Mammary epithelial cell (primary cell): ENCODE measurements around the gene GTF2H3.

Source experiments
- CTCF ChIP-seq, 2 donors: IDR thresholded peaks in 1 of 2; conservative IDR thresholded peaks in 1 of 2; 2 replicates each; pipeline ENCODE4 v1.5.1; 2011 to 2012; ENCODE audit warnings: inconsistent platforms in 2 of 2, low read length in 2 of 2, mild to moderate bottlenecking in 2 of 2, control low read depth in 1 of 2, low read depth in 1 of 2; ENCODE audit not compliant: insufficient read depth in 1 of 2; ENCODE audit errors: extremely low read depth in 1 of 2
- EZH2 ChIP-seq: IDR thresholded peaks from 2 replicates; pipeline ENCODE4 v1.6.1; 2012; ENCODE audit warnings: low read length, inconsistent platforms, borderline replicate concordance

- TF ChIP-seq CTCF (conservative IDR thresholded peaks at IDR 0.05 in 1 of 2, IDR thresholded peaks at IDR 0.05 in 1 of 2; ENCODE audit: extremely low read depth in 1 of 2, insufficient read depth in 1 of 2, low read depth in 1 of 2, low read length in 2 of 2) (no peak), EZH2 (no peak)
Measured at GRCh38 chr12:123645878-123646277, 12.2 kb downstream of the GTF2H3 start.
